DND-41 (cell line): Measurements from ENCODE around the gene LRRC70.

Experiments
- ATAC-seq: fragments of 200-7000 bp; cut with Tn5 transposase; 3 replicates; pipeline ENCODE4 v1.9.1; 2021; ENCODE audit warnings: low read depth; ENCODE audit not compliant: insufficient read depth
- DNase-seq: peaks from one replicate; pipeline ENCODE4 v3.0.0-alpha.2; 2020
- H2AFZ ChIP-seq: 2 replicates; pipeline ENCODE4 v1.6.0; 2012; ENCODE audit warnings: low read depth, low read length
- H3K27ac ChIP-seq: 2 replicates; pipeline ENCODE4 v1.5.1; 2012; ENCODE audit warnings: low read length, inconsistent platforms
- H3K27me3 ChIP-seq: fragments of 200-600 bp; sonication (generic); 2 replicates; pipeline ENCODE4 v1.6.0; 2012; ENCODE audit warnings: low read length, mild to moderate bottlenecking, inconsistent platforms; ENCODE audit not compliant: insufficient read depth, poor library complexity
- H3K36me3 ChIP-seq: 2 replicates; pipeline ENCODE4 v1.5.1; 2012; ENCODE audit warnings: low read length, inconsistent platforms; ENCODE audit not compliant: insufficient read depth
- H3K4me1 ChIP-seq: 2 replicates; pipeline ENCODE4 v1.5.1; 2012; ENCODE audit warnings: mild to moderate bottlenecking, low read length; ENCODE audit not compliant: insufficient read depth
- H3K4me2 ChIP-seq: 2 replicates; pipeline ENCODE4 v1.6.0; 2012; ENCODE audit warnings: mild to moderate bottlenecking, moderate library complexity, low read length, inconsistent platforms; ENCODE audit not compliant: insufficient read depth
- H3K4me3 ChIP-seq, 2 experiments: fragments of 200-600 bp in 1 of 2; shearing (Covaris generic) in 1 of 2; 2 replicates each; pipeline ENCODE4 v1.5.1; 2012 to 2016; ENCODE audit warnings: inconsistent platforms in 2 of 2, low read length in 2 of 2, mild to moderate bottlenecking in 2 of 2, low read depth in 1 of 2, moderate library complexity in 1 of 2
- H3K79me2 ChIP-seq: 2 replicates; pipeline ENCODE4 v1.6.0; 2012; ENCODE audit warnings: low read length, inconsistent platforms; ENCODE audit not compliant: insufficient read depth
- H3K9ac ChIP-seq: 2 replicates; pipeline ENCODE4 v1.6.0; 2012; ENCODE audit warnings: low read depth, mild to moderate bottlenecking, inconsistent platforms, low read length, moderate library complexity
- H3K9me3 ChIP-seq: 2 replicates; pipeline ENCODE4 v1.5.1; 2012; ENCODE audit warnings: low read length, moderate library complexity, mild to moderate bottlenecking, inconsistent platforms; ENCODE audit not compliant: insufficient read depth, severe bottlenecking
- H4K20me1 ChIP-seq: 2 replicates; pipeline ENCODE4 v1.6.0; 2012; ENCODE audit warnings: low read length; ENCODE audit not compliant: insufficient read depth
- EZH2 ChIP-seq: IDR thresholded peaks from 3 replicates; pipeline ENCODE4 v1.6.1; 2012; ENCODE audit warnings: borderline replicate concordance, low read depth, mild to moderate bottlenecking, moderate library complexity, low read length, inconsistent platforms; ENCODE audit not compliant: severe bottlenecking
- TF ChIP-seq, protein P1 (sequence below): IDR thresholded peaks from 2 replicates; pipeline ENCODE4 v1.5.1; 2012; ENCODE audit warnings: borderline replicate concordance, low read length, moderate library complexity, mild to moderate bottlenecking; ENCODE audit not compliant: poor library complexity, severe bottlenecking; ENCODE audit errors: extremely low read depth

LRRC70 gene

DNA sequence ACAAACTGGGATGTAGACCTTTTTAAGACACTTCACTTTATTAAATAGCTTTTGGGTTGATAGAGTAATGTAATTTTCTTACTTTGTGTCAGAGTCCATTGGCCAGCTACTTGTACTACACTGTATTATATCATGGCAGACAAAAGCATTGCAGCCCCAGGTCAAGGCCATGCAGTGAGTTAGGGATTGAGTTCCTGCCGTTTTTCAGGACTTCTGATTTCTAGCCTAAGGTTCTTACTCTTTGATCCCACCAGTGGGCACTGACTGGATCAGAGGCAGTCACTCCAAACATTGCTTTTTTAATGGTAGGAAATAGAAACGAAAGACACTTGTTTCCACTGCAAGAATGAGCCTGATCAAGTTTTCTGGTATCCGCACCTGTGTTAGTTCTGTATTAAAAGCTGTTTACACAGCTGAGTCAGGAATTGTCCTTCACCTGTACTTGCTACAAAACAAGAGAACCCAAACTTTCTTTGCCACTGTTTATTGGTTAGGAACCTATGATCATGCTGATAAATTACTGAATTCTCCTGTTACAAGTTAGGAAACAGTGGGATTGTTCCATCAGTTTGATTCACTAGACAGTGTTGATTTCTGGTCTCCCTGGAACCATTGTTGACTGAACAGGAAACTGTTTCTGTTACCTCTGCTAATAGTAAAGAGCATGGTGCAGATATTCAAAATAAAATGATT, 22.1 kb downstream of the LRRC70 start:
- ATAC-seq, result no peak
- H3K27ac ChIP-seq, result no peak overlapping the region
- no peak overlapping the region for H3K9ac ChIP-seq

GRCh38 chr5:62603934-62604333, 25.3 kb downstream of the LRRC70 start:
- no peaks in the 10 kb centered on the region for H4K20me1 ChIP-seq
- TF ChIP-seq, protein P1, sequence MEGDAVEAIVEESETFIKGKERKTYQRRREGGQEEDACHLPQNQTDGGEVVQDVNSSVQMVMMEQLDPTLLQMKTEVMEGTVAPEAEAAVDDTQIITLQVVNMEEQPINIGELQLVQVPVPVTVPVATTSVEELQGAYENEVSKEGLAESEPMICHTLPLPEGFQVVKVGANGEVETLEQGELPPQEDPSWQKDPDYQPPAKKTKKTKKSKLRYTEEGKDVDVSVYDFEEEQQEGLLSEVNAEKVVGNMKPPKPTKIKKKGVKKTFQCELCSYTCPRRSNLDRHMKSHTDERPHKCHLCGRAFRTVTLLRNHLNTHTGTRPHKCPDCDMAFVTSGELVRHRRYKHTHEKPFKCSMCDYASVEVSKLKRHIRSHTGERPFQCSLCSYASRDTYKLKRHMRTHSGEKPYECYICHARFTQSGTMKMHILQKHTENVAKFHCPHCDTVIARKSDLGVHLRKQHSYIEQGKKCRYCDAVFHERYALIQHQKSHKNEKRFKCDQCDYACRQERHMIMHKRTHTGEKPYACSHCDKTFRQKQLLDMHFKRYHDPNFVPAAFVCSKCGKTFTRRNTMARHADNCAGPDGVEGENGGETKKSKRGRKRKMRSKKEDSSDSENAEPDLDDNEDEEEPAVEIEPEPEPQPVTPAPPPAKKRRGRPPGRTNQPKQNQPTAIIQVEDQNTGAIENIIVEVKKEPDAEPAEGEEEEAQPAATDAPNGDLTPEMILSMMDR, result no peak
- TF ChIP-seq EZH2, result no peak
- H3K27ac ChIP-seq, result no peak overlapping the region
- H3K4me1 ChIP-seq, result no peaks in the 10 kb centered on the region
- no peaks in the 10 kb centered on the region for H3K79me2 ChIP-seq
- H3K4me2 ChIP-seq, result no peak overlapping the region
- DNase-seq (no peak), ATAC-seq (no peak)
- H3K4me3 ChIP-seq, result no peak overlapping the region
- no peaks in the 10 kb centered on the region for H3K9me3 ChIP-seq
- H3K36me3 ChIP-seq, result peaks cover 20% of the 10 kb centered on the region; the same call in 1 of the 2 replicates
- no peak overlapping the region for H3K9ac ChIP-seq
- H3K27me3 ChIP-seq, result no peaks in the 10 kb centered on the region
- H2AFZ ChIP-seq, result no peak overlapping the region

More for the DNA sequence above, 22.1 kb downstream of the LRRC70 start:
- no peak for TF ChIP-seq EZH2
- TF ChIP-seq, protein P1, result no peak
- Histone ChIP-seq H4K20me1 (no peaks in the 10 kb centered on the region), H3K4me1 (no peaks in the 10 kb centered on the region), H2AFZ (no peak overlapping the region), H3K9me3 (no peaks in the 10 kb centered on the region), H3K79me2 (no peaks in the 10 kb centered on the region), H3K27me3 (no peaks in the 10 kb centered on the region), H3K36me3 (peaks cover 12% of the 10 kb centered on the region; the same call in 1 of the 2 replicates), H3K4me2 (no peak overlapping the region), H3K4me3 (no peak overlapping the region)
- DNase-seq, result no peak

DNA sequence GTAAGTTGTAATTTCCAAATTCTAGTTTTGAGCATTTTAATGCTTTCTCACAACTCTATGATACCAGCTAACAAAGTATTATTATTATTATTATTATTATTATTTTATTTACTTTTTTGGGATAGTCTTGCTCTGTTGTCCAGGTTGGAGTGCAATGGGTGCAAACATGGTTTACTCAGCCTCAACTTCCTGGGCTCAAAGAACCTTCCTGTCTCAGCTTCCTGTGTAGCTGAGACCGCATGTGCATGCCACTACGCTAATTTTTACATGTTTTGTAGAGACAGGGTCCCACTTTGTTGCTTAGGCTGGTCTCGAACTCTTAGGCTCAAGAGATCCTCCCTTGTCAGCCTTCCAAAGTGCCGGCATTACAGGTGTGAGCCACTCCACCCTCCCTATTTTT, 27.0 kb downstream of the LRRC70 start:
- Histone ChIP-seq H2AFZ (no peak overlapping the region), H3K79me2 (no peaks in the 10 kb centered on the region), H3K9me3 (no peaks in the 10 kb centered on the region), H3K9ac (no peak overlapping the region), H3K4me3 (no peak overlapping the region), H3K27ac (no peak overlapping the region), H3K4me1 (no peaks in the 10 kb centered on the region), H3K4me2 (no peak overlapping the region), H3K27me3 (no peaks in the 10 kb centered on the region), H4K20me1 (no peaks in the 10 kb centered on the region), H3K36me3 (peaks cover 30% of the 10 kb centered on the region; the same call in 1 of the 2 replicates)
- ATAC-seq, result no peak
- DNase-seq, result no peak
- TF ChIP-seq, protein P1, result no peak
- no peak for TF ChIP-seq EZH2
